GM12873 (cell line): ENCODE results near the gene P2RX7.

ENCODE experiments used
- TF ChIP-seq, protein P1 (sequence below): IDR thresholded peaks from 2 replicates; pipeline ENCODE4 v1.5.1; 2012; ENCODE audit warnings: low read depth, mild to moderate bottlenecking, moderate library complexity, low read length, control low read depth; ENCODE audit not compliant: insufficient read depth; ENCODE audit errors: missing control alignments

P2RX7 gene

DNA sequence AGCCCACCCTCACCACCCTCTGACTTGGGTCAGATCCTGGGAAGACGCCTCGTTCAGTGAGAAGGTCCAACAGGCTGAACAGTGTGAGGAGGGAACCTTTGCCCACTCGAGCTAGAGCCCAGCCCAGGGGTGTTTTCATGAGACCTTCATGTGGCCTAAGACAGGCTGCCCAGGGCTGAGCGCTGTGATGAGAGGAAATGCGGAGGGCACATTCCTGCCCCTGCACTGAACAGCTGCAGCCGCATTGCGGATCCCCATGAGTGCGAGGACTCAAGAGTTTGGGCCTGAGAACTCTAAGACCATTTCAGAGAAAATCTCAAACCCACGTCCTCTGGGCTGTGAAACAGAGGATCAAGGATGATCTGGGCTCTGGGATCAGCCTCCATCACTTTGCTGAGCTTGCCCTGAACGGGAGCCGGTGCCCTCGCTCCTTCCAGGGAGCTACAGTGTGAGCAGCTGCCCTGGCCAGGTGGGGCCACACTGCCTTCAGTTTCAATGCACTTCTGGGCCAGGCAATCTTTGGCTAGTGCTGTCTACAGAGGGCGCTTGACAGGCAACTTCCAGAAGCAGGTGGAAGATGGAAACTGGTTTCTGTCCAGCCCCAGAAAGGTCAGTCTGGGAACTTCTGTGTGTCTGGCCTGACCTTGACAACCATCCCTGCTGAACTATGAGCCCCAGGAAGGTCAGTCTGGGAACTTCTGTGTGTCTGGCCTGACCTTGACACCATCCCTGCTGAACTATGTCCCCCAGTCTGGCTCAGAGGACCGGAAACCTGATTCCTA, 43.5 kb upstream of the P2RX7 start:
- TF ChIP-seq, protein P1, sequence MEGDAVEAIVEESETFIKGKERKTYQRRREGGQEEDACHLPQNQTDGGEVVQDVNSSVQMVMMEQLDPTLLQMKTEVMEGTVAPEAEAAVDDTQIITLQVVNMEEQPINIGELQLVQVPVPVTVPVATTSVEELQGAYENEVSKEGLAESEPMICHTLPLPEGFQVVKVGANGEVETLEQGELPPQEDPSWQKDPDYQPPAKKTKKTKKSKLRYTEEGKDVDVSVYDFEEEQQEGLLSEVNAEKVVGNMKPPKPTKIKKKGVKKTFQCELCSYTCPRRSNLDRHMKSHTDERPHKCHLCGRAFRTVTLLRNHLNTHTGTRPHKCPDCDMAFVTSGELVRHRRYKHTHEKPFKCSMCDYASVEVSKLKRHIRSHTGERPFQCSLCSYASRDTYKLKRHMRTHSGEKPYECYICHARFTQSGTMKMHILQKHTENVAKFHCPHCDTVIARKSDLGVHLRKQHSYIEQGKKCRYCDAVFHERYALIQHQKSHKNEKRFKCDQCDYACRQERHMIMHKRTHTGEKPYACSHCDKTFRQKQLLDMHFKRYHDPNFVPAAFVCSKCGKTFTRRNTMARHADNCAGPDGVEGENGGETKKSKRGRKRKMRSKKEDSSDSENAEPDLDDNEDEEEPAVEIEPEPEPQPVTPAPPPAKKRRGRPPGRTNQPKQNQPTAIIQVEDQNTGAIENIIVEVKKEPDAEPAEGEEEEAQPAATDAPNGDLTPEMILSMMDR, result no peak

DNA sequence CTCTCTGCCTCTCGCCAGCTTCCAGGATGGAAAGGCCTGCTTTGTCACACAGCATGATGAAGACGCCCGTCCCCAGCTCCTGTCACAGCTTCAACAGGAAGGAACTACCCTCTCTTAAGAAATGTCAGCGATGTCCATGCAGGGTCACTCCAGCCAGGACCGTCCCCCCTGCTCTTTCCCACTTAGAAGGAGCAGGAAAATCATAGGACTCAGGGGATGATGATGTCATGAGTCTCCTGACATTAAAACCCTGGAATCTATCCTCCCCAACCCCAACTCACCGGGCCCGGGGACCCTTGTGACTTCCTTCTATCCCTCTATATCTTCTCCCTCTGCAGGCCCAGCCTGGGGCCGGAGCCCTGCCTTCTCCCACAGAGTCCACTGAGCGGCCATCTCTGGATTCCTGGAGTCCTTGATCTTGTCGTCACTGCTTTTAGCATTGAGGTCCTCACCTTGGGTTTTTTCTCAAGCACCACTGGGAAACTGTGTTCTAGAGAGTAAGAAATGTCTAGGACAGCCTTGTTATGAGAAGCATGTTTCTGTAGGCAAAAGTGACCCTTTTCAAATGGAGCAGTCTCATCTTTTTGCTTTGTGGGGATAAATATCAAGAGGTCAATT, 42.8 kb upstream of the P2RX7 start:
- TF ChIP-seq, protein P1, result no peak

DNA sequence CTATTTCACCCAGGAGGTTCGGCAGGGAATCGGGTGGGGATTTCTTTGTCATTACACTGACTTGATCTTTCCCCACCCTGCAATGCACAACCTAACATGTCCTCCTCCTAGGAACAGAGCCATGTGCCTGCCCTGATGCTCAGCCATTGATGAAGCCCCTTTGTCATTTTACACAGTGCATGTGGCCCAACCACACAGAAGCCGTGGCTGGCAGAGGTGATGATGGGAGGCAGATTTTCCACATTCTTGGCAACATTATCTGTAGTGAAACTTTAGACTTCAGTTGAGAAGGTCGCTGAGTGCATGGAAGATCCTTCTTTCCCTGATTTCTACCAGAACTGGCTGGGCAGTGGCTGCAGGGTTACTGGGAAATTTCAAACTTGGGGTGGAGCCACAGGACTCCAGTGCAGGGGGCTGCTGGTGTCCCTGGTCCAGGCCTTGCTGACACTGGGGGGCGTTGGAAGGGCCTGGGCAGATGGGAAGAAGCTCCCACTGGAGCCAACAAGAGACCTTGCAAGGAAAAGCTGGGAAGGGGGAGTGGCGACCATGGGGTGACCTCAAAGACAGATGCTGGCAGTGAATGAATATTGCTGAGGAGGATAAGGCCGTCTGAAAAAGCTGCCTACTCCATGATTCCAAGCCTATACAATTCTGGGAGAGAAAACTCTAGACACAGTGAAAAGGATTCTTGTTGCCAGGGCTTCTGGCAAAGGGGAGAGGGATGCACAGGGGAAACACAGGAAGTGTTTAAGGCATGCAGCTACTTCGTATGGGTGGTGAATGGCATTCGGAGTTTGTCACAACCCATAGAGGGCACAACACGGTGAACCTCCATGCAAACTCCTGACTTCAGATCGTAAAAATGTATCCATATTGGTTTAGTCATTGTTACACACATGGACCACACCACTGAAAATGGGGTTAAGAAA, 41.8 kb upstream of the P2RX7 start:
- TF ChIP-seq, protein P1, result no peak

DNA sequence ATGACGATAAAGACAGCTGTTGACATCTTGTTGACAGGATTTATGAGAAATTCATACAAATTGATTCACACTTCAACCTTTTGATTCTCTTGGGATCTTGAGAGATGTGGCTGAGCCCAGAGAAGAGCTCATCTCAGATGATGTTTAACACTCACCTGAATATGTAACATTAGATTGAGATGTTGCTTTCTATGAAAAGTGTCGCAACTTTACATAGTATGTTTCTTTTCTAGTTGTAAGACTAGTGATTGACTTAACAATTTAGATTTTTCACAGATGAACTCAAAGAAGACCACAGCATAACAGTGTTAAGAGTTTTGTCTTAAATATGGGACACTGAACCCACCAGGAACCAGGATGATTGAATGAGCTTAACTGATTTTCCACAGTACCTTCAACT, 40.6 kb upstream of the P2RX7 start:
- TF ChIP-seq, protein P1, result no peak

DNA sequence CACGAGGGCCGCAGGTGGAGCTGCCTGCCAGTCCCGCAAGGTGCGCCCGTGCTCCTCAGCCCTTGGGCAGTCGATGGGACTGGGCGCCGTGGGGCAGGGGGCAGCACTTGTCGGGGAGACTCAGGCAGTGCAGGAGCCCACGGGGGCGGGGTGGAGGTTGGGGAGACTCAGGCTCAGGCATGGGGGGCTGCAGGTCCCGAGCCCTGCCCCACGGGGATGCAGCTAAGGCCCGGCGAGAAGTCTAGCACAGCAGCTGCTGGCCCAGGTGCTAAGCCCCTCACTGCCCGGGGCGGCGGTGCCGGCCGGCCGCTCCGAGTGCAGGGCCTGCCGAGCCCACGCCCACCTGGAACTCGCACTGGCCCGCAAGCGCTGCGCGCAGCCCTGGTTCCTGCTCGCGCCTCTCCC, 39.2 kb upstream of the P2RX7 start:
- TF ChIP-seq, protein P1, result no peak

DNA sequence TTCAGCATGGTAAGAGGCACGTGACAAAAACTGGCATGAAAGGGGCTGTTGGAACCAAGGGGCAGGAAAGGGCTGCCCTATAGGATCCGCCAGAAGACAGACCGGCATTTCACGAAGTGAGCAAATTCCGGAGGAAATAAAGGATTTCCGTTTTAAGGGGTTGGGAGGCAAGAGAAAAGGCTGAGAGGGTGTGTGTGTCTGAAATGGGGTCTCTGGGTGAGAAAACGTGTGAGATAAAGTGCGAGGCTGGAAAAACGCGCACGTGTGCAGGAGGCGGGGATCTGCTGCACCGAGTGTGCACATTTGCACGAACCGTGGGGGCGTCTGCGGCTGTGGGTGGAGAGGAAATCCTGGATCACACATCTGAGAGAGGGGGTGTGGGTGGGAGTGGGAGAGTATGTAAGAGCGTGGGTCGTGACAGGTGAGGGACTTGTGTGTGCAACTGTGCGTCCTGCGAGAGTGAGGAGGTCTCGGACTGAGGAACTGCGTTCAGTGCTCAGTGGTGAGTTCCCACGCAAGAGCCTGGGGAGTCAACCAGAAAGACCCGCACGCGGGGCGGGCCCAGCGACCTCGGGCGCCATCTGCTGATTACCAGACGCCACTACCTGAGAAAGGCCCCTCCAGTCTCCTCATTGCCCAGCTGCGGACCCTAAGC, 37.0 kb upstream of the P2RX7 start:
- TF ChIP-seq, protein P1, result peak; percentile 96

DNA sequence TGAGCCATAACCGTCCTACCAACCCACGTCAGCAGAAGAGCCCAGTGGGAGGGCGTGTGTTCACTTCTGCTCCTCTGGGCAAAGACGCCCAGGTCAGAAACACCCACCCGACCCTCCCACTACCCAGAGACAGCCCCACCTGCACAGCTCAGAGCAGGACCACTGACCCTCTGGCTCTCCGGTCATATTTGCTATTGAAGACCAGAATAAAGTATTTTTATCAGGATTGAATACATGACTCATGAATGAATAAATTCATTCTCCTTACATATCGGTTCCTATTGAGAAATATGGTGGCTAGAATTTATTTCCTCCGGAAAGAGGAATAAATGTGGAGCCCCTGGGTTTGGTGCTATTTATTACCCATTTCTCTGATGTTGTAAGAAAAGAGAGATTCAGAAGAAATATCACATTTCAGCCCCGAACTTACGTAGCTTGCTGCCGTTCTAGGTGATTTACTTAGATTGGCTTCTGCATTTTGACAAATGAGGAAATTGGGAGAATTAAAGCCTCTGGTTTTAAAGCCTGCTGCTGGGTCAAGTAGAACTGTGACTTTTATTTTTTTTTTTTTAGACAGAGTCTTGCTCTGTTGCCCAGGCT, 36.4 kb upstream of the P2RX7 start:
- TF ChIP-seq, protein P1, result no peak
